HL-60 (cell line): ENCODE results near the gene IGSF23.

Source experiments
- POLR2AphosphoS5 ChIP-seq: IDR thresholded peaks from 2 replicates; pipeline ENCODE4 v1.6.1; 2012; ENCODE audit warnings: low read depth
- TF ChIP-seq, protein P1 (sequence below): IDR thresholded peaks from one replicate; pipeline ENCODE4 v1.5.1; 2011; ENCODE audit warnings: low read length, control low read depth, inconsistent platforms; ENCODE audit not compliant: insufficient read depth
- TF ChIP-seq, protein P2 (sequence below): IDR thresholded peaks from 2 replicates; pipeline ENCODE4 v1.6.1; 2012; ENCODE audit warnings: low read depth; ENCODE audit not compliant: insufficient replicate concordance

DNA sequence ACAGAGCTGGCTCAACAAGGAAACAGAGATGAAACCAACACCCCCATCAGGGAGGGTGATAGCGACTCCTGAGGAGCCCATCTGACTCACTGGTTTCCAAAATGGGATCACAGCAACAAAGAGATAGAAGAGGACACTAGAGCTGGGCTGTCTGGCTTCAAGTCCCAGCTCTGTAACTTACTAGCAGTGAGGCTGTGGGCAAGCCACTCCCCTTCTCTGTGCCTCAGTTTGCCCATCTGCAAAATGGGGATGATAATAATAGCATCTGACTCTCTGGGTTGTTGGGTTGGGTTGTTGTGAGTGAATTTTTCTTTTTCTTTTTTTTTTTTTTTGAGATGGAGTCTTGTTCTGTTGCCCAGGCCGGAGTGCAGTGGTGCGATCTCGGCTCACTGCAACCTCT lies 14.3 kb downstream of the IGSF23 start:
- TF ChIP-seq, protein P1, sequence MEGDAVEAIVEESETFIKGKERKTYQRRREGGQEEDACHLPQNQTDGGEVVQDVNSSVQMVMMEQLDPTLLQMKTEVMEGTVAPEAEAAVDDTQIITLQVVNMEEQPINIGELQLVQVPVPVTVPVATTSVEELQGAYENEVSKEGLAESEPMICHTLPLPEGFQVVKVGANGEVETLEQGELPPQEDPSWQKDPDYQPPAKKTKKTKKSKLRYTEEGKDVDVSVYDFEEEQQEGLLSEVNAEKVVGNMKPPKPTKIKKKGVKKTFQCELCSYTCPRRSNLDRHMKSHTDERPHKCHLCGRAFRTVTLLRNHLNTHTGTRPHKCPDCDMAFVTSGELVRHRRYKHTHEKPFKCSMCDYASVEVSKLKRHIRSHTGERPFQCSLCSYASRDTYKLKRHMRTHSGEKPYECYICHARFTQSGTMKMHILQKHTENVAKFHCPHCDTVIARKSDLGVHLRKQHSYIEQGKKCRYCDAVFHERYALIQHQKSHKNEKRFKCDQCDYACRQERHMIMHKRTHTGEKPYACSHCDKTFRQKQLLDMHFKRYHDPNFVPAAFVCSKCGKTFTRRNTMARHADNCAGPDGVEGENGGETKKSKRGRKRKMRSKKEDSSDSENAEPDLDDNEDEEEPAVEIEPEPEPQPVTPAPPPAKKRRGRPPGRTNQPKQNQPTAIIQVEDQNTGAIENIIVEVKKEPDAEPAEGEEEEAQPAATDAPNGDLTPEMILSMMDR: no peak
- TF ChIP-seq, protein P2, sequence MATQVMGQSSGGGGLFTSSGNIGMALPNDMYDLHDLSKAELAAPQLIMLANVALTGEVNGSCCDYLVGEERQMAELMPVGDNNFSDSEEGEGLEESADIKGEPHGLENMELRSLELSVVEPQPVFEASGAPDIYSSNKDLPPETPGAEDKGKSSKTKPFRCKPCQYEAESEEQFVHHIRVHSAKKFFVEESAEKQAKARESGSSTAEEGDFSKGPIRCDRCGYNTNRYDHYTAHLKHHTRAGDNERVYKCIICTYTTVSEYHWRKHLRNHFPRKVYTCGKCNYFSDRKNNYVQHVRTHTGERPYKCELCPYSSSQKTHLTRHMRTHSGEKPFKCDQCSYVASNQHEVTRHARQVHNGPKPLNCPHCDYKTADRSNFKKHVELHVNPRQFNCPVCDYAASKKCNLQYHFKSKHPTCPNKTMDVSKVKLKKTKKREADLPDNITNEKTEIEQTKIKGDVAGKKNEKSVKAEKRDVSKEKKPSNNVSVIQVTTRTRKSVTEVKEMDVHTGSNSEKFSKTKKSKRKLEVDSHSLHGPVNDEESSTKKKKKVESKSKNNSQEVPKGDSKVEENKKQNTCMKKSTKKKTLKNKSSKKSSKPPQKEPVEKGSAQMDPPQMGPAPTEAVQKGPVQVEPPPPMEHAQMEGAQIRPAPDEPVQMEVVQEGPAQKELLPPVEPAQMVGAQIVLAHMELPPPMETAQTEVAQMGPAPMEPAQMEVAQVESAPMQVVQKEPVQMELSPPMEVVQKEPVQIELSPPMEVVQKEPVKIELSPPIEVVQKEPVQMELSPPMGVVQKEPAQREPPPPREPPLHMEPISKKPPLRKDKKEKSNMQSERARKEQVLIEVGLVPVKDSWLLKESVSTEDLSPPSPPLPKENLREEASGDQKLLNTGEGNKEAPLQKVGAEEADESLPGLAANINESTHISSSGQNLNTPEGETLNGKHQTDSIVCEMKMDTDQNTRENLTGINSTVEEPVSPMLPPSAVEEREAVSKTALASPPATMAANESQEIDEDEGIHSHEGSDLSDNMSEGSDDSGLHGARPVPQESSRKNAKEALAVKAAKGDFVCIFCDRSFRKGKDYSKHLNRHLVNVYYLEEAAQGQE: no peak
- no peak for TF ChIP-seq POLR2AphosphoS5
